ENCODE measurements around the gene TPST2. TPM values are rescaled to one million over a fixed set of nuclear protein-coding genes. Genes with fewer than 3 reads are reported as not detected.

Gene TPST2
- total RNA-seq, 1 donor from 2014 or later: 14.2 TPM

- Mint-ChIP-seq H3K27me3 (ENCODE audit: low read depth) (no peaks in the 10 kb centered on the region), H3K27ac (no peak overlapping the region), H3K4me3 (ENCODE audit: low read depth) (no peak overlapping the region), H3K9me3 (no peaks in the 10 kb centered on the region), H3K36me3 (ENCODE audit: low read depth) (peaks cover 75% of the 10 kb centered on the region), H3K4me1 (ENCODE audit: low read depth) (peaks cover 33% of the 10 kb centered on the region)
- intact Hi-C loops (cut with micrococcal nuclease): no loop called here
- no peak for DNase-seq (ENCODE audit: low spot score)
Measured at GRCh38 chr22:26474682-26475081, 115.2 kb downstream of the TPST2 start.

Other genes starting within 250 kb of the TPST2 start
- gene ASPHD2, start 160.9 kb downstream of the TPST2 start, total RNA-seq: 14.2 and 14.5 TPM in 2 replicates
- 39.0 and 39.4 TPM in 2 replicates for gene HPS4, start 106.3 kb downstream of the TPST2 start, total RNA-seq
- 21.6 and 23.0 TPM in 2 replicates for gene SRRD, start 106.3 kb downstream of the TPST2 start, total RNA-seq
- 49.7 and 55.0 TPM in 2 replicates for gene TFIP11, start 77.7 kb downstream of the TPST2 start, total RNA-seq
- gene CRYBB1, start 27.9 kb upstream of the TPST2 start, total RNA-seq: not detected in 2 replicates
- gene CRYBA4, start 31.8 kb upstream of the TPST2 start, total RNA-seq: not detected in 2 replicates
- 11.9 and 13.0 TPM in 2 replicates for gene MIAT, start 67.5 kb upstream of the TPST2 start, total RNA-seq

All from activated T-helper 2 cell treated with anti-CD3 and anti-CD28 coated beads, Interferon-gamma antibody, Interleukin-2, Interleukin-4, amounts not matched to agents 10 μg/mL and 5 μg/mL and 100 μg/mL, durations not matched to agents 14 hours and 24 hours and 36 hours (primary cell).